Testis (tissue), 3 donors: ENCODE data around the gene NIPBL. TPM values are rescaled to one million over a fixed set of nuclear protein-coding genes. Genes with fewer than 3 reads are reported as not detected.
"Not testable (repeated sequence)": the region's sequence is repeated elsewhere in the genome, so short reads cannot be mapped to it uniquely, and the experiment has no call there.

ENCODE experiments used
- DNase-seq: peaks from one replicate; pipeline ENCODE4 v3.0.0-alpha.2; 2019
- H3K27ac ChIP-seq, 2 donors: fragments of 200-600 bp; sonication (generic); one replicate each; pipeline ENCODE4 v1.5.1; 2019
- H3K27me3 ChIP-seq: fragments of 200-600 bp; sonication (generic); one replicate; pipeline ENCODE4 v1.5.1; 2019
- H3K36me3 ChIP-seq: fragments of 200-600 bp; sonication (generic); one replicate; pipeline ENCODE4 v1.5.1; 2017; ENCODE audit warnings: low read depth; ENCODE audit errors: missing control alignments
- H3K4me1 ChIP-seq: fragments of 200-600 bp; sonication (generic); one replicate; pipeline ENCODE4 v1.5.1; 2019
- H3K4me3 ChIP-seq, 2 donors: fragments of 200-600 bp; sonication (generic); one replicate each; pipeline ENCODE4 v1.5.1; 2017 to 2019
- H3K9me3 ChIP-seq: fragments of 200-600 bp; sonication (generic); one replicate; pipeline ENCODE4 v1.5.1; 2017
- CTCF ChIP-seq, 3 experiments: fragments of 450-650 bp in 2 of 3; fragments of 200-600 bp in 1 of 3; sonication (generic) in 1 of 3; IDR thresholded peaks; one replicate each; pipeline ENCODE4 v1.5.1; 2016 to 2019; ENCODE audit warnings: antibody characterized with exemption in 3 of 3, mild to moderate bottlenecking in 2 of 3, moderate library complexity in 1 of 3
- POLR2A ChIP-seq: fragments of 450-650 bp; IDR thresholded peaks from one replicate; pipeline ENCODE4 v1.6.1; 2017; ENCODE audit warnings: antibody characterized with exemption, mild to moderate bottlenecking, moderate library complexity
- WGBS, 2 donors: methylation state at CpG; one replicate each; pipeline ENCODE4 v1.1.5; 2018; 5-methylcytosine and 5-hydroxymethylcytosine counted together
- intact Hi-C: fragments of 100-400 bp; cut with DNase I; formaldehyde crosslinking; loops from one replicate; pipeline ENCODE4 v1.15.1; 2023; ENCODE audit warnings: low total_unique reads
- polyA plus RNA-seq: library from polyadenylated mRNA; stranded (reverse); fragments of 350-450 nt; fragmentation: Illumina TruSeq; extraction: RNeasy Lipid Tissue Mini Kit (QIAGEN cat#74804); gene quantifications from one replicate; pipeline ENCODE4 v1.2.3, GENCODE V29; 2014; ENCODE audit warnings: low read depth, low replicate concordance; ENCODE audit not compliant: insufficient read depth
- total RNA-seq, 2 donors: library from RNA; depleted of rRNA; stranded (reverse); fragments of >200 nt; gene quantifications; one replicate each; pipeline ENCODE4 v1.2.3, GENCODE V29; 2016

NIPBL gene
- total and polyA plus RNA-seq, 3 donors from 2014 or later, result 13.8 to 80.2 (median 76.6) TPM

GRCh38 chr5:36891266-36891665, 14.7 kb downstream of the NIPBL start:
- H3K4me1 ChIP-seq, result no peaks in the 10 kb centered on the region
- 100% methylated on average over 1 of the region's 1 CpG for WGBS, 2 donors
- no peaks in the 10 kb centered on the region for H3K36me3 ChIP-seq
- H3K27me3 ChIP-seq, result no peaks in the 10 kb centered on the region
- no peak overlapping the region for H3K27ac ChIP-seq
- H3K4me3 ChIP-seq, result no peak overlapping the region
- no peak for TF ChIP-seq CTCF (IDR thresholded peaks at IDR 0.05)
- TF ChIP-seq POLR2A, result no peak
- no peaks in the 10 kb centered on the region for H3K9me3 ChIP-seq
- intact Hi-C loops, result no loop called here
- no peak for DNase-seq

GRCh38 chr5:36892085-36892830, 15.7 kb downstream of the NIPBL start:
- H3K4me1 ChIP-seq, H3K27me3 ChIP-seq, intact Hi-C loops, H3K9me3 ChIP-seq, H3K4me3 ChIP-seq, DNase-seq, H3K27ac ChIP-seq, H3K36me3 ChIP-seq: not testable (repeated sequence)
- WGBS, 2 donors, result 90 to 94% methylated on average over 4 of the region's 6 CpGs

DNA sequence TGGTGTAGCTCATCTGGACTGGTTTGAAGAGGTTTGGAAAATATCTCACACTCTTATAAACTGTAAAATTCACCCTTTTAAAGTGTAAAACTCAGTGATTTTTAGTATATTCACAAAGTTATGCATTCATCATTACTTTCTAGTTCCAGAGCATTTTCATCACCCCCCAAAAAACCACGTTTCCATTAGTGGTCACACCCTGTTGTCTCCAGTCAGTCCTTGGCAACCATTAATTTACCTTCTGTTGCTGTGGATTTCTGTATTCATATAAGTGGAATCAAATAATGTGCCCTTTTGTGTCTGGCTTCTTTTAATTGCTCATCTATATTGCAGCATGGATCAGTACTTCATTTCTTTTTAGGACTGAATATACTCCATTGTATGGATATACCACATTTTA, 18.4 kb downstream of the NIPBL start:
- no peaks in the 10 kb centered on the region for H3K4me1 ChIP-seq
- H3K27me3 ChIP-seq, result no peaks in the 10 kb centered on the region
- intact Hi-C loops, result no loop called here
- WGBS, 2 donors, result 91 to 93% methylated on average over 1 of the region's 1 CpG
- TF ChIP-seq POLR2A (no peak), CTCF (IDR thresholded peaks at IDR 0.05) (no peak)
- no peak for DNase-seq
- no peak overlapping the region for H3K27ac ChIP-seq
- no peaks in the 10 kb centered on the region for H3K9me3 ChIP-seq
- no peak overlapping the region for H3K4me3 ChIP-seq
- H3K36me3 ChIP-seq, result no peaks in the 10 kb centered on the region

- intact Hi-C loops, result no loop called here
- TF ChIP-seq CTCF (IDR thresholded peaks at IDR 0.05) (no peak), POLR2A (no peak)
- WGBS, 2 donors, result 90 to 95% methylated on average over 8 of the region's 8 CpGs
Observed at GRCh38 chr5:36896476-36896875, 19.9 kb downstream of the NIPBL start.

DNA sequence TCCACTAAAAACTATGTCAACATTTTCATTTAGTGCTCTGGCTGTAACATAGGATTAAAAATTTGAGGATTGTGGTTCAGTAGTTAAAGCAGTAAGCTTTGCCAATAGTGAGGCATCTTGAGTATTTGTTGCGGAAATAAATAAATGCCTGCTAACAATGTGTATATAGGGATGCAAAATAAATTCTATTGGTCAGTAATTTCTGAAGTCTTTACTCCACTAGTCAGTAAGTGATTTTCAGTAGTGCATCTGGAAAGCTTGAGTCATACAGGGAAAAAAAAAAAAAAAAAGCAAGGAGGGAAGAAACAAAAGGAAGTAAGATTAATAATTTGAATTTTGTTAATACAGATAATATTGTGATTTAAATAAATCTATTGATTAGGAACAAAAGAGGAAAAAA, 21.0 kb downstream of the NIPBL start:
- Histone ChIP-seq H3K36me3 (no peaks in the 10 kb centered on the region), H3K27me3 (no peaks in the 10 kb centered on the region), H3K4me3 (no peak overlapping the region), H3K9me3 (no peaks in the 10 kb centered on the region), H3K27ac (no peak overlapping the region), H3K4me1 (no peaks in the 10 kb centered on the region)
- intact Hi-C loops, result no loop called here
- TF ChIP-seq CTCF (IDR thresholded peaks at IDR 0.05) (no peak), POLR2A (no peak)
- 78 to 79% methylated on average over 1 of the region's 1 CpG for WGBS, 2 donors
- no peak for DNase-seq

More at GRCh38 chr5:36896476-36896875, 19.9 kb downstream of the NIPBL start:
- H3K27ac ChIP-seq, result no peak overlapping the region
- H3K36me3 ChIP-seq, result no peaks in the 10 kb centered on the region
- H3K9me3 ChIP-seq, result no peaks in the 10 kb centered on the region
- no peak for DNase-seq
- H3K4me3 ChIP-seq, result no peak overlapping the region
- H3K4me1 ChIP-seq, result no peaks in the 10 kb centered on the region
- no peaks in the 10 kb centered on the region for H3K27me3 ChIP-seq
